Measurements from ENCODE around the gene SYNM. TPM values are rescaled to one million over a fixed set of nuclear protein-coding genes. Genes with fewer than 3 reads are reported as not detected.

SYNM gene
- total RNA-seq, 1 experiment from 2014 or later = 0.12 TPM

DNA sequence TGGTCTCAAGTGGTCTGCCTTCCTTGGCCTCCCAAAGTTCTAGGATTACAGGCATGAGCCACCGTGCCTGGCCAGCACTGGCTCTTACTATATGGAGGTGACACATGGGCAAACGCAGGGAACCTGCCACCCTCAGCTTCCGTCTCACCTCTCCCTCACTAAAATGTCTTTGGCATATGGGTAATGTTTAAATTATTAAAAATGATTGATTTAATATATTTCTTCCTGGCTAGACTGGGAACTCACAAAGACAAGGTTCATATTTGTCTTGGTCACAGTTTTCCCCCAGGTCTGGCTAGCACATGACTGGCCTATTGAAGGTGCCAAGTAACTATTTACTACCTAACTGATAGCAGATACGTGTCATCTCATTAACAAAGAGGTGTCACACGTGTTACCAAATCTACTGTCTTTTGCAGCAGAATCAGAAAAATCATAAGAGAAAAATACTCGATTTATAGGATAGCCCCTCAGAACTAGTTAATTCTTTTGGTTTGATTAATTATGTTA, 48.2 kb downstream of the SYNM start:
- Mint-ChIP-seq H3K27me3 (ENCODE audit: insufficient read depth, unreplicated experiment) (no peaks in the 10 kb centered on the region), H3K4me1 (ENCODE audit: insufficient read depth, unreplicated experiment) (peaks cover 13% of the 10 kb centered on the region), H3K36me3 (ENCODE audit: insufficient read depth, unreplicated experiment) (peaks cover 22% of the 10 kb centered on the region), H3K27ac (ENCODE audit: low read depth, unreplicated experiment) (no peak overlapping the region), H3K4me3 (ENCODE audit: unreplicated experiment) (no peak overlapping the region), H3K9me3 (ENCODE audit: unreplicated experiment) (no peaks in the 10 kb centered on the region)
- ChIA-PET POLR2A (no interaction called here), CTCF (no interaction called here)
- TF ChIP-seq, protein P1, sequence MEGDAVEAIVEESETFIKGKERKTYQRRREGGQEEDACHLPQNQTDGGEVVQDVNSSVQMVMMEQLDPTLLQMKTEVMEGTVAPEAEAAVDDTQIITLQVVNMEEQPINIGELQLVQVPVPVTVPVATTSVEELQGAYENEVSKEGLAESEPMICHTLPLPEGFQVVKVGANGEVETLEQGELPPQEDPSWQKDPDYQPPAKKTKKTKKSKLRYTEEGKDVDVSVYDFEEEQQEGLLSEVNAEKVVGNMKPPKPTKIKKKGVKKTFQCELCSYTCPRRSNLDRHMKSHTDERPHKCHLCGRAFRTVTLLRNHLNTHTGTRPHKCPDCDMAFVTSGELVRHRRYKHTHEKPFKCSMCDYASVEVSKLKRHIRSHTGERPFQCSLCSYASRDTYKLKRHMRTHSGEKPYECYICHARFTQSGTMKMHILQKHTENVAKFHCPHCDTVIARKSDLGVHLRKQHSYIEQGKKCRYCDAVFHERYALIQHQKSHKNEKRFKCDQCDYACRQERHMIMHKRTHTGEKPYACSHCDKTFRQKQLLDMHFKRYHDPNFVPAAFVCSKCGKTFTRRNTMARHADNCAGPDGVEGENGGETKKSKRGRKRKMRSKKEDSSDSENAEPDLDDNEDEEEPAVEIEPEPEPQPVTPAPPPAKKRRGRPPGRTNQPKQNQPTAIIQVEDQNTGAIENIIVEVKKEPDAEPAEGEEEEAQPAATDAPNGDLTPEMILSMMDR (IDR thresholded peaks at IDR 0.05; ENCODE audit: unreplicated experiment) = no peak
- BruUV-seq (replicated peaks) = no TSS peak
- no peak for DNase-seq (ENCODE audit: unreplicated experiment)
- intact Hi-C loops (cut with micrococcal nuclease) = no loop called here

DNA sequence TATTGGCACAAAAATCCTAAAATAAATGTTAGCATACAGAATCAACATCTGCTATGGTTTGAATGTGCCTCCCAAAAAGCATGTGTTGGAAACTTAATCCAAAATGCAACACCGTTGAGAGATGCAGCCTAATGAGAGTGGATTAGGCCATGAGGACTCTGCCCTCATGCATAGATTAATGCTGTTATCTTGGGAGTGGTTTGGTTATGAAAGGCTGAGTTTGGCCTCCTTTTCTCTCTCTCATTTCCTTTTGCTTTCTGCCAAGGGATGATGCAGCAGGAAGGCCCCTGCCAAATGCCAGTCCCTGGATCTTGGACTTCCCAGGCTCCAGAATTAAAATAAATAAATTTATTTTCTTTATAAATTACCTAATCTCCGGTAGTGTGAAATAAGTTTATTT, 49.4 kb downstream of the SYNM start:
- POLR2A ChIA-PET = no interaction called here
- Mint-ChIP-seq H3K4me3 (ENCODE audit: unreplicated experiment) (no peak overlapping the region), H3K36me3 (ENCODE audit: insufficient read depth, unreplicated experiment) (peaks cover 21% of the 10 kb centered on the region), H3K9me3 (ENCODE audit: unreplicated experiment) (no peaks in the 10 kb centered on the region), H3K27me3 (ENCODE audit: insufficient read depth, unreplicated experiment) (no peaks in the 10 kb centered on the region), H3K27ac (ENCODE audit: low read depth, unreplicated experiment) (no peak overlapping the region), H3K4me1 (ENCODE audit: insufficient read depth, unreplicated experiment) (peaks cover 13% of the 10 kb centered on the region)
- TF ChIP-seq, protein P1 (IDR thresholded peaks at IDR 0.05; ENCODE audit: unreplicated experiment) = no peak
- intact Hi-C loops (cut with micrococcal nuclease) = no loop called here
- DNase-seq (ENCODE audit: unreplicated experiment) = no peak
- no TSS peak for BruUV-seq (replicated peaks)
- CTCF ChIA-PET = no interaction called here

DNA sequence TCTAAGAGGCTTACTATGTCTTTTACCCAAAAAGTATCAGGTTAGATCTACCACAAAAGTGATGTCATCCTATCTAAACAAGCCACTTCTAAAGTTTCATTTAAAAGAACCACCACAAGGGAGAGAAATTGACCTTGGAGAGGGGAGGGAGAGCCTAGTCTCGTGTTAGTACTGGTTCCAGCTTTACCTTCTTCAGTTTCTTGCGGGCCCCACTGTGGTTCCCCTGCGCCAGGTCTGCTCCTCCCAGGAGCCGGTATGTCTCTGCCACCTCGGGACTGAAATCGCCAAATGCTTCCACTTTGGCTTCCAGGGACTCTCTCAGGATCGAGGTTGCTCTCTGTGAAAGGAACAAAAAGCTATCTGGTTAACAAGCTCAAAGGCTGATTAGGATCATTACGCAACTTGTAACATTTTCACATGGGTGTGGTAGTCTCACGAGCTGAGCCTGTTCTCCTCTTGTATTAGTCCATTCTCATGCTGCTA, 51.1 kb downstream of the SYNM start:
- CTCF ChIA-PET = no interaction called here
- peaks cover 25% of the 10 kb centered on the region for H3K36me3 Mint-ChIP-seq (ENCODE audit: insufficient read depth, unreplicated experiment)
- no peak overlapping the region for H3K4me3 Mint-ChIP-seq (ENCODE audit: unreplicated experiment)
- peak; percentile 49 for DNase-seq (ENCODE audit: unreplicated experiment)
- TF ChIP-seq, protein P1 (IDR thresholded peaks at IDR 0.05; ENCODE audit: unreplicated experiment) = no peak
- POLR2A ChIA-PET = interaction anchor here (1.0 kb wide), 1 partner anchor 17 kb away, joined by 3 read pairs; no protein-coding TSS in a partner anchor
- intact Hi-C loops (cut with micrococcal nuclease) = no loop called here
- H3K9me3 Mint-ChIP-seq (ENCODE audit: unreplicated experiment) = no peaks in the 10 kb centered on the region
- peaks cover 13% of the 10 kb centered on the region for H3K4me1 Mint-ChIP-seq (ENCODE audit: insufficient read depth, unreplicated experiment)
- no TSS peak for BruUV-seq (replicated peaks)
- no peaks in the 10 kb centered on the region for H3K27me3 Mint-ChIP-seq (ENCODE audit: insufficient read depth, unreplicated experiment)
- peak overlapping the region; percentile 81 for H3K27ac Mint-ChIP-seq (ENCODE audit: low read depth, unreplicated experiment)

DNA sequence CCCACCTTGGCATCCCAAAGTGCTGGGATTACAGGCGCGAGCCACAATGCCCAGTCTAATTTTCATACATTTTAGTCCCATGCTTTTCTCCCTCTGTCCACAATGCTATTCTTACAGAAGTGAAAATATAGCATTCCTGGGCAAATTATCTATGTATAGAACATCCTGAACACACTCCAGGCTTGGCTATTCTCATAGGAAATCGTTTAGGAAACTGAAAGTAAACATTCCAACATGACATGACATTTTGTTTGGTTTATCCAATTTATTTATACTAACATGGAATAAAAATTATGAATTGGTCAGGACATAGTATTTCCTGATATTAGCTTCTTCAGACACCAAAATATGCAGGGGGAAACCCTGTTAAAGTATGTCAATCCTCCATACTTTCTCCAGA, 52.6 kb downstream of the SYNM start:
- ChIA-PET POLR2A (no interaction called here), CTCF (interaction anchor here (0.8 kb wide), 1 partner anchor 79 kb away, joined by 3 read pairs; no protein-coding TSS in a partner anchor)
- Mint-ChIP-seq H3K4me3 (ENCODE audit: unreplicated experiment) (no peak overlapping the region), H3K36me3 (ENCODE audit: insufficient read depth, unreplicated experiment) (peaks cover 30% of the 10 kb centered on the region), H3K4me1 (ENCODE audit: insufficient read depth, unreplicated experiment) (peaks cover 13% of the 10 kb centered on the region), H3K9me3 (ENCODE audit: unreplicated experiment) (no peaks in the 10 kb centered on the region), H3K27me3 (ENCODE audit: insufficient read depth, unreplicated experiment) (no peaks in the 10 kb centered on the region), H3K27ac (ENCODE audit: low read depth, unreplicated experiment) (no peak overlapping the region)
- BruUV-seq (replicated peaks) = no TSS peak
- DNase-seq (ENCODE audit: unreplicated experiment) = no peak
- intact Hi-C loops (cut with micrococcal nuclease) = no loop called here
- TF ChIP-seq, protein P1 (IDR thresholded peaks at IDR 0.05; ENCODE audit: unreplicated experiment) = no peak
